HepG2 (cell line): ENCODE measurements around the gene MAP3K21. TPM values are rescaled to one million over a fixed set of nuclear protein-coding genes. Genes with fewer than 3 reads are reported as not detected.

Source experiments
- ATAC-seq: fragments of 200-7000 bp; cut with Tn5 transposase; 3 replicates; pipeline ENCODE4 v1.9.1; 2020; ENCODE audit warnings: mild to moderate bottlenecking, moderate library complexity
- BruUV-seq: library from RNA; stranded (reverse); fragments of 400-500 nt; replicated peaks from 2 replicates; lab custom pipeline; 2021; lab: Mats Ljungman, UMichigan
- CTCF ChIA-PET: fragments of 300-600 bp; formaldehyde crosslinking; extraction: SDS; loops from one replicate; lab custom pipeline; 2021; ENCODE audit warnings: low total read pairs, inconsistent platforms, low intra/inter-chr PET ratio; lab: Yijun Ruan, JAX
- POLR2A ChIA-PET: fragments of 350-600 bp; sonication (Branson Sonifier 250); formaldehyde crosslinking; loops from one replicate; lab custom pipeline; 2020; ENCODE audit warnings: antibody characterized with exemption, inconsistent platforms; lab: Yijun Ruan, JAX
- DNase-seq: peaks from one replicate; pipeline ENCODE4 v3.0.0-alpha.2; 2015; ENCODE audit warnings: low spot score
- FAIRE-seq: peaks from 3 replicates; lab custom pipeline; 2011; peaks lifted over from hg19 to GRCh38; lab: Jason Lieb, UNC
- H2AFZ ChIP-seq: one replicate; pipeline ENCODE4 v1.6.1; 2011; ENCODE audit warnings: low read length, inconsistent platforms
- H3K27ac ChIP-seq: fragments of 300-600 bp; 3 replicates; pipeline ENCODE4 v1.8.0; 2011; ENCODE audit warnings: mixed run types, mild to moderate bottlenecking, mixed read lengths, low read length, inconsistent platforms; ENCODE audit not compliant: insufficient read depth; ENCODE audit errors: extremely low read length
- H3K27me3 ChIP-seq, 2 experiments: fragments of 200-600 bp in 1 of 2; 2 replicates in 1 of 2; 3 replicates in 1 of 2; pipeline versions ENCODE4 v1.6.0 to v1.8.0; 2011; ENCODE audit warnings: low read length in 2 of 2, mild to moderate bottlenecking in 2 of 2, moderate library complexity in 2 of 2, inconsistent platforms in 1 of 2; ENCODE audit not compliant: insufficient read depth in 2 of 2, control insufficient read depth in 1 of 2
- H3K36me3 ChIP-seq, 2 experiments: fragments of 200-600 bp in 1 of 2; replicated peaks in 1 of 2; 2 replicates in 1 of 2; 3 replicates in 1 of 2; pipeline versions ENCODE4 v1.5.1 to v1.8.0; 2011; ENCODE audit warnings: low read length in 2 of 2, inconsistent platforms in 1 of 2; ENCODE audit not compliant: insufficient read depth in 2 of 2, control insufficient read depth in 1 of 2
- H3K4me1 ChIP-seq: 2 replicates; pipeline ENCODE4 v1.5.1; 2012; ENCODE audit warnings: low read length, inconsistent platforms; ENCODE audit not compliant: insufficient read depth
- H3K4me2 ChIP-seq: 2 replicates; pipeline ENCODE4 v1.6.0; 2011; ENCODE audit warnings: low read depth, low read length, inconsistent platforms
- H3K4me3 ChIP-seq, 3 experiments: fragments of 200-600 bp in 1 of 3; sonication (generic), shearing (Covaris generic) in 1 of 3; replicated peaks in 1 of 3; 2 replicates each; pipeline ENCODE4 v1.5.1; 2011 to 2016; ENCODE audit warnings: low read length in 3 of 3, inconsistent platforms in 2 of 3, low read depth in 2 of 3, mild to moderate bottlenecking in 2 of 3, control low read depth in 1 of 3, mixed read lengths in 1 of 3; ENCODE audit not compliant: insufficient read depth in 1 of 3
- H3K79me2 ChIP-seq: one replicate; pipeline ENCODE4 v1.6.1; 2011; ENCODE audit warnings: low read length, inconsistent platforms; ENCODE audit not compliant: insufficient read depth
- H3K9ac ChIP-seq: 2 replicates; pipeline ENCODE4 v1.6.0; 2011; ENCODE audit warnings: mild to moderate bottlenecking, low read depth, low read length, inconsistent platforms; ENCODE audit not compliant: insufficient read depth
- H3K9me3 ChIP-seq: 2 replicates; pipeline ENCODE4 v1.5.1; 2012; ENCODE audit warnings: mild to moderate bottlenecking, low read length
- H4K20me1 ChIP-seq: 2 replicates; pipeline ENCODE4 v1.6.0; 2011; ENCODE audit warnings: inconsistent platforms, mild to moderate bottlenecking, low read length, moderate library complexity; ENCODE audit not compliant: insufficient read depth
- CEBPG ChIP-seq: IDR thresholded peaks from 2 replicates; pipeline ENCODE4 v1.6.1; 2016
- GMEB1 ChIP-seq: sonication (generic); formaldehyde crosslinking; IDR thresholded peaks from 2 replicates; pipeline ENCODE4 v1.5.1; 2020; ENCODE audit warnings: missing genetic modification reagents, mild to moderate bottlenecking, borderline replicate concordance
- MAF1 ChIP-seq: sonication (generic); formaldehyde crosslinking; IDR thresholded peaks from 2 replicates; pipeline ENCODE4 v1.5.0; 2020; ENCODE audit warnings: missing genetic modification reagents, borderline replicate concordance
- NFKBIZ ChIP-seq: IDR thresholded peaks from 2 replicates; pipeline ENCODE4 v1.6.1; 2018; ENCODE audit warnings: missing genetic modification reagents, missing compliant biosample characterization
- SRSF9 ChIP-seq: fragments of 200-400 bp; formaldehyde crosslinking; IDR thresholded peaks from 2 replicates; pipeline ENCODE4 v1.6.1; 2018; ENCODE audit warnings: borderline replicate concordance, mild to moderate bottlenecking, low read depth, low read length; ENCODE audit not compliant: insufficient read depth, poor library complexity, severe bottlenecking
- TAF1 ChIP-seq: sonication (generic); formaldehyde crosslinking; IDR thresholded peaks from 2 replicates; pipeline ENCODE4 v1.4.0; 2020; ENCODE audit warnings: missing genetic modification reagents
- TGIF2 ChIP-seq: IDR thresholded peaks from 2 replicates; pipeline ENCODE4 v1.6.1; 2016; ENCODE audit warnings: control low read depth, missing compliant biosample characterization
- ZFP36L1 ChIP-seq: sonication (generic); formaldehyde crosslinking; IDR thresholded peaks from 2 replicates; pipeline ENCODE4 v1.8.0; 2022; ENCODE audit warnings: mild to moderate bottlenecking, missing genetic modification reagents, moderate library complexity
- ZMAT3 ChIP-seq: sonication (generic); formaldehyde crosslinking; conservative IDR thresholded peaks from 2 replicates; pipeline ENCODE4 v1.7.0; 2021; ENCODE audit warnings: missing genetic modification reagents
- ZNF883 ChIP-seq: sonication (generic); formaldehyde crosslinking; IDR thresholded peaks from 2 replicates; pipeline ENCODE4 v1.5.1; 2020; ENCODE audit warnings: mild to moderate bottlenecking, missing genetic modification reagents; ENCODE audit errors: not compliant biosample characterization
- ZSCAN12 ChIP-seq: sonication (generic); formaldehyde crosslinking; IDR thresholded peaks from 2 replicates; pipeline ENCODE4 v1.9.0; 2021; ENCODE audit warnings: mild to moderate bottlenecking, missing genetic modification reagents
- WGBS: methylation state at CpG from one replicate; pipeline ENCODE4 v1.1.6; 2017; ENCODE audit warnings: low lambda C conversion rate; 5-methylcytosine and 5-hydroxymethylcytosine counted together
- in situ Hi-C: cut with HindIII; loops from 2 replicates; pipeline ENCODE4 v1.10.0; 2017; ENCODE audit warnings: low pct_unique_long_range_greater_than_20kb; ENCODE audit not compliant: extremely low pct_ligation_motif_present
- intact Hi-C: fragments of 100-400 bp; cut with micrococcal nuclease; formaldehyde crosslinking; loops from one replicate; pipeline ENCODE4 v1.10.0; 2022; ENCODE audit not compliant: unreplicated experiment
- polyA plus RNA-seq, 8 experiments: library from polyadenylated mRNA; depleted of rRNA in 3 of 8; stranded (reverse) in 7 of 8; unstranded in 1 of 8; fragments of >200 nt; fragmentation: Illumina TruSeq in 4 of 8; extraction: Trizol in 4 of 8; gene quantifications; 2 replicates each; pipeline versions ENCODE4 v1.2.1 to v1.2.3, GENCODE V29; 2011 to 2016; ENCODE audit warnings: low read depth in 4 of 8, missing spikeins in 1 of 8, mixed read lengths in 1 of 8; ENCODE audit not compliant: insufficient read depth in 1 of 8
- total RNA-seq, 5 experiments: library from RNA; depleted of rRNA; stranded (reverse); fragments of >200 nt; fragmentation: Illumina TruSeq; extraction: Trizol; gene quantifications; 2 replicates each; pipeline ENCODE4 v1.2.3, GENCODE V29; 2016; ENCODE audit warnings: low read depth in 1 of 5

MAP3K21 gene
- total and polyA plus RNA-seq, 2 of the 13 experiments (the other 11 are each of a cell fraction or from before 2014, with no cell fraction given), result not detected

GRCh38 chr1:233289676-233290075, 37.8 kb upstream of the MAP3K21 start:
- no TSS peak for BruUV-seq
- Histone ChIP-seq H3K9ac (no peak overlapping the region), H3K36me3 (no peaks in the 10 kb centered on the region), H3K4me1 (no peaks in the 10 kb centered on the region), H3K27me3 (0 out of 5 replicates have a peak, but pooled peaks cover 0 to under 1% of the 10 kb centered on the region in 2 experiments), H3K27ac (no peak overlapping the region), H3K4me2 (no peak overlapping the region), H3K4me3 (no peak overlapping the region), H3K79me2 (no peaks in the 10 kb centered on the region), H2AFZ (no peak overlapping the region), H3K9me3 (peaks cover 5% of the 10 kb centered on the region; the same call in 1 of the 2 replicates), H4K20me1 (no peaks in the 10 kb centered on the region)
- FAIRE-seq (no peak), DNase-seq (no peak), ATAC-seq (no peak)
- WGBS, result 21% methylated on average over 4 of the region's 4 CpGs
- ChIA-PET CTCF (no interaction called here), POLR2A (no interaction called here)
- in situ Hi-C loops, result no loop called here
- intact Hi-C loops, result no loop called here
- TF ChIP-seq ZSCAN12, result no peak

- H3K27me3 ChIP-seq, result peaks cover 0 to 6% of the 10 kb centered on the region in 2 experiments; a peak in 1 of 5 replicates
- H2AFZ ChIP-seq, result no peak overlapping the region
- H3K4me3 ChIP-seq, result no peak overlapping the region
- H3K9ac ChIP-seq, result no peak overlapping the region
- no peaks in the 10 kb centered on the region for H4K20me1 ChIP-seq
- intact Hi-C loops, result no loop called here
- H3K4me2 ChIP-seq, result no peak overlapping the region
- no peak overlapping the region for H3K27ac ChIP-seq
- H3K4me1 ChIP-seq, result no peaks in the 10 kb centered on the region
- 26% methylated on average over 5 of the region's 5 CpGs for WGBS
- H3K36me3 ChIP-seq, result no peaks in the 10 kb centered on the region
- no peak for TF ChIP-seq ZFP36L1 (CRISPR knock-in tag)
- TF ChIP-seq ZNF883, result no peak
- TF ChIP-seq SRSF9, result no peak
- TF ChIP-seq TGIF2 (CRISPR knock-in tag), result no peak
- TF ChIP-seq MAF1 (CRISPR knock-in tag), result no peak
- TF ChIP-seq NFKBIZ (CRISPR knock-in tag), result no peak
- no peak for TF ChIP-seq CEBPG
- TF ChIP-seq GMEB1, result no peak
- no peak for TF ChIP-seq TAF1
- no peak for TF ChIP-seq ZMAT3 (CRISPR knock-in tag)
- FAIRE-seq (no peak), DNase-seq (no peak), ATAC-seq (no peak)
- ChIA-PET CTCF (no interaction called here), POLR2A (no interaction called here)
- BruUV-seq, result no TSS peak
- H3K9me3 ChIP-seq, result peaks cover 5% of the 10 kb centered on the region; the same call in 1 of the 2 replicates
- H3K79me2 ChIP-seq, result no peaks in the 10 kb centered on the region
- in situ Hi-C loops, result no loop called here
Measured at GRCh38 chr1:233290396-233291034, 37.0 kb upstream of the MAP3K21 start.
